HepG2 (cell line): ENCODE data around the gene YPEL3. TPM values are rescaled to one million over a fixed set of nuclear protein-coding genes. Genes with fewer than 3 reads are reported as not detected.

Experiments used
- ADNP ChIP-seq: sonication (generic); formaldehyde crosslinking; IDR thresholded peaks from 2 replicates; pipeline ENCODE4 v1.4.0; 2020; ENCODE audit warnings: missing genetic modification reagents
- AKNA ChIP-seq: sonication (generic); formaldehyde crosslinking; IDR thresholded peaks from 2 replicates; pipeline ENCODE4 v1.4.0; 2020; ENCODE audit warnings: missing genetic modification reagents, borderline replicate concordance
- ARNT2 ChIP-seq: sonication (generic); formaldehyde crosslinking; IDR thresholded peaks from 2 replicates; pipeline ENCODE4 v1.8.0; 2022; ENCODE audit warnings: mild to moderate bottlenecking, low read depth, missing genetic modification reagents, moderate library complexity
- BRCA1 ChIP-seq: sonication (generic); formaldehyde crosslinking; IDR thresholded peaks from 2 replicates; pipeline ENCODE4 v1.4.0; 2020; ENCODE audit warnings: missing genetic modification reagents
- GLI4 ChIP-seq: sonication (generic); formaldehyde crosslinking; IDR thresholded peaks from 2 replicates; pipeline ENCODE4 v1.5.1; 2020; ENCODE audit warnings: missing genetic modification reagents, mild to moderate bottlenecking, moderate library complexity, borderline replicate concordance
- GTF3A ChIP-seq: sonication (generic); formaldehyde crosslinking; conservative IDR thresholded peaks from 2 replicates; pipeline ENCODE4 v1.4.0; 2020; ENCODE audit warnings: mild to moderate bottlenecking, missing genetic modification reagents
- HBP1 ChIP-seq: IDR thresholded peaks from 2 replicates; pipeline ENCODE4 v1.6.1; 2016; ENCODE audit warnings: low read depth, control low read depth
- HMGXB4 ChIP-seq, 2 experiments: sonication (generic) in 1 of 2; formaldehyde crosslinking in 1 of 2; IDR thresholded peaks; 2 replicates each; pipeline versions ENCODE4 v1.4.0 to v1.6.1; 2018 to 2020; ENCODE audit warnings: missing genetic modification reagents in 2 of 2, borderline replicate concordance in 1 of 2, low read depth in 1 of 2, mild to moderate bottlenecking in 1 of 2, missing biosample characterization in 1 of 2
- TEF ChIP-seq: sonication (generic); formaldehyde crosslinking; IDR thresholded peaks from 2 replicates; pipeline ENCODE4 v1.5.0; 2020; ENCODE audit warnings: missing genetic modification reagents
- THAP9 ChIP-seq: sonication (generic); formaldehyde crosslinking; IDR thresholded peaks from 2 replicates; pipeline ENCODE4; 2020; ENCODE audit warnings: missing genetic modification reagents, mild to moderate bottlenecking, borderline replicate concordance
- polyA plus RNA-seq, 8 experiments: library from polyadenylated mRNA; depleted of rRNA in 3 of 8; stranded (reverse) in 7 of 8; unstranded in 1 of 8; fragments of >200 nt; fragmentation: Illumina TruSeq in 4 of 8; extraction: Trizol in 4 of 8; gene quantifications; 2 replicates each; pipeline versions ENCODE4 v1.2.1 to v1.2.3, GENCODE V29; 2011 to 2016; ENCODE audit warnings: low read depth in 4 of 8, missing spikeins in 1 of 8, mixed read lengths in 1 of 8; ENCODE audit not compliant: insufficient read depth in 1 of 8
- total RNA-seq, 5 experiments: library from RNA; depleted of rRNA; stranded (reverse); fragments of >200 nt; fragmentation: Illumina TruSeq; extraction: Trizol; gene quantifications; 2 replicates each; pipeline ENCODE4 v1.2.3, GENCODE V29; 2016; ENCODE audit warnings: low read depth in 1 of 5
- TF ChIP-seq, protein P1 (sequence below): sonication (generic); formaldehyde crosslinking; IDR thresholded peaks from 2 replicates; pipeline ENCODE4 v1.4.0; 2020; ENCODE audit warnings: mild to moderate bottlenecking, low read depth, missing genetic modification reagents
- TF ChIP-seq, protein P2 (sequence below): IDR thresholded peaks from 2 replicates; pipeline ENCODE4 v1.6.1; 2018; ENCODE audit warnings: missing genetic modification reagents, mild to moderate bottlenecking, missing compliant biosample characterization

The YPEL3 gene
- total and polyA plus RNA-seq, 2 of the 13 experiments (the other 11 are each of a cell fraction or from before 2014, with no cell fraction given) = 5.4 to 47.0 TPM

GRCh38 chr16:30076276-30076791, 19.7 kb downstream of the YPEL3 start (continued):
- TF ChIP-seq GTF3A (CRISPR knock-in tag) = 0 out of 2 replicates have a peak, but pooled peaks have one; percentile 72
- no peak for TF ChIP-seq BRCA1
- no peak for TF ChIP-seq THAP9 (CRISPR knock-in tag)
- TF ChIP-seq, protein P1, sequence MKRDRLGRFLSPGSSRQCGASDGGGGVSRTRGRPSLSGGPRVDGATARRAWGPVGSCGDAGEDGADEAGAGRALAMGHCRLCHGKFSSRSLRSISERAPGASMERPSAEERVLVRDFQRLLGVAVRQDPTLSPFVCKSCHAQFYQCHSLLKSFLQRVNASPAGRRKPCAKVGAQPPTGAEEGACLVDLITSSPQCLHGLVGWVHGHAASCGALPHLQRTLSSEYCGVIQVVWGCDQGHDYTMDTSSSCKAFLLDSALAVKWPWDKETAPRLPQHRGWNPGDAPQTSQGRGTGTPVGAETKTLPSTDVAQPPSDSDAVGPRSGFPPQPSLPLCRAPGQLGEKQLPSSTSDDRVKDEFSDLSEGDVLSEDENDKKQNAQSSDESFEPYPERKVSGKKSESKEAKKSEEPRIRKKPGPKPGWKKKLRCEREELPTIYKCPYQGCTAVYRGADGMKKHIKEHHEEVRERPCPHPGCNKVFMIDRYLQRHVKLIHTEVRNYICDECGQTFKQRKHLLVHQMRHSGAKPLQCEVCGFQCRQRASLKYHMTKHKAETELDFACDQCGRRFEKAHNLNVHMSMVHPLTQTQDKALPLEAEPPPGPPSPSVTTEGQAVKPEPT (CRISPR knock-in tag) = 0 out of 2 replicates have a peak, but pooled peaks have one; percentile 41
- TF ChIP-seq HMGXB4 (CRISPR knock-in tag; IDR thresholded peaks at IDR 0.05; ENCODE audit: borderline replicate concordance in 1 of 2, low read depth in 1 of 2) = peak in 1 of 2 experiments; percentile 17; a peak in 1 of 4 replicates
- TF ChIP-seq, protein P2, sequence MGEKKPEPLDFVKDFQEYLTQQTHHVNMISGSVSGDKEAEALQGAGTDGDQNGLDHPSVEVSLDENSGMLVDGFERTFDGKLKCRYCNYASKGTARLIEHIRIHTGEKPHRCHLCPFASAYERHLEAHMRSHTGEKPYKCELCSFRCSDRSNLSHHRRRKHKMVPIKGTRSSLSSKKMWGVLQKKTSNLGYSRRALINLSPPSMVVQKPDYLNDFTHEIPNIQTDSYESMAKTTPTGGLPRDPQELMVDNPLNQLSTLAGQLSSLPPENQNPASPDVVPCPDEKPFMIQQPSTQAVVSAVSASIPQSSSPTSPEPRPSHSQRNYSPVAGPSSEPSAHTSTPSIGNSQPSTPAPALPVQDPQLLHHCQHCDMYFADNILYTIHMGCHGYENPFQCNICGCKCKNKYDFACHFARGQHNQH (CRISPR knock-in tag) = no peak
- no peak for TF ChIP-seq AKNA (CRISPR knock-in tag)
- no peak for TF ChIP-seq GLI4 (CRISPR knock-in tag)
- no peak for TF ChIP-seq ADNP (CRISPR knock-in tag)
- TF ChIP-seq ARNT2 (CRISPR knock-in tag) = no peak
- TF ChIP-seq TEF (CRISPR knock-in tag) = no peak
- TF ChIP-seq HBP1 = no peak
